GM23338 (cell line): ENCODE results near the gene DMBX1.

Source experiments
- CREB1 ChIP-seq: fragments of 250-450 bp; sonication (Bioruptor Pico); IDR thresholded peaks from 2 replicates; pipeline ENCODE4 v1.5.0; 2020; ENCODE audit warnings: low read depth, mild to moderate bottlenecking, moderate library complexity
- CTCF ChIP-seq, 2 experiments: fragments of 200-600 bp in 1 of 2; sonication (generic) in 1 of 2; conservative IDR thresholded peaks; 2 replicates each; pipeline versions ENCODE4 v1.5.1 to v1.6.1; 2016 to 2017; ENCODE audit warnings: antibody characterized with exemption in 2 of 2, low read depth in 2 of 2, mild to moderate bottlenecking in 2 of 2, moderate library complexity in 1 of 2
- ETS1 ChIP-seq: IDR thresholded peaks from 2 replicates; pipeline ENCODE4 v1.6.1; 2016; ENCODE audit warnings: antibody characterized with exemption
- EZH2 ChIP-seq: fragments of 200-600 bp; sonication (generic); IDR thresholded peaks from one replicate; pipeline ENCODE4 v1.8.0; 2017; ENCODE audit warnings: antibody characterized with exemption, mild to moderate bottlenecking, low read depth; ENCODE audit not compliant: unreplicated experiment
- EZH2phosphoT487 ChIP-seq: fragments of 200-600 bp; sonication (generic); IDR thresholded peaks from one replicate; pipeline ENCODE4 v1.8.1; 2018; ENCODE audit warnings: antibody characterized with exemption; ENCODE audit not compliant: unreplicated experiment
- JUNB ChIP-seq: IDR thresholded peaks from one replicate; pipeline ENCODE4 v1.6.1; 2016; ENCODE audit warnings: antibody characterized with exemption; ENCODE audit not compliant: unreplicated experiment
- NANOG ChIP-seq: IDR thresholded peaks from 2 replicates; pipeline ENCODE4 v1.6.1; 2016; ENCODE audit warnings: antibody characterized with exemption, borderline replicate concordance
- POLR2AphosphoS5 ChIP-seq: IDR thresholded peaks from 2 replicates; pipeline ENCODE4 v1.6.1; 2016; ENCODE audit warnings: antibody characterized with exemption, low read depth
- REST ChIP-seq: IDR thresholded peaks from one replicate; pipeline ENCODE4 v1.6.1; 2018; ENCODE audit warnings: antibody characterized with exemption; ENCODE audit not compliant: unreplicated experiment
- STAT1 ChIP-seq: IDR thresholded peaks from one replicate; pipeline ENCODE4 v1.6.1; 2016; ENCODE audit warnings: antibody characterized with exemption; ENCODE audit not compliant: unreplicated experiment
- ZNF331 ChIP-seq: fragments of 250-450 bp; sonication (Bioruptor Pico); IDR thresholded peaks from 2 replicates; pipeline ENCODE4 v1.5.0; 2020; ENCODE audit warnings: low read depth, mild to moderate bottlenecking, moderate library complexity

GRCh38 chr1:46489169-46489637 is 433 bp upstream of the DMBX1 start:
- TF ChIP-seq CTCF (conservative IDR thresholded peaks at IDR 0.05; ENCODE audit: low read depth in 2 of 2) (no peak), POLR2AphosphoS5 (no peak), EZH2 (peak; percentile 98), EZH2phosphoT487 (peak; percentile 99), NANOG (no peak), REST (no peak), ZNF331 (no peak), CREB1 (CRISPR knock-in tag) (no peak), STAT1 (no peak), JUNB (no peak), ETS1 (no peak)
